HT1080 (cell line): ENCODE results near the gene IL36B. TPM values are rescaled to one million over a fixed set of nuclear protein-coding genes. Genes with fewer than 3 reads are reported as not detected.

ENCODE experiments used
- DNase-seq: peaks from one replicate; pipeline ENCODE4 v3.0.0-alpha.2; 2015; ENCODE audit warnings: low read depth
- total RNA-seq: library from RNA; depleted of rRNA; stranded (reverse); fragments of >200 nt; shearing (Covaris generic); gene quantifications from 2 replicates; pipeline ENCODE4 v1.2.3, GENCODE V29; 2014

IL36B gene
- total RNA-seq, 1 experiment from 2014 or later = not detected

- DNase-seq = no peak
Measured at GRCh38 chr2:113056521-113056920, 3.9 kb upstream of the IL36B start.

- no peak for DNase-seq
Measured at GRCh38 chr2:113054066-113054465, 1.4 kb upstream of the IL36B start.

- no peak for DNase-seq
Measured at GRCh38 chr2:113053666-113054065, 999 bp upstream of the IL36B start.

GRCh38 chr2:113050921-113051895 lies 1.5 kb downstream of the IL36B start:
- no peak for DNase-seq

GRCh38 chr2:113046465-113046864 lies 6.2 kb downstream of the IL36B start:
- no peak for DNase-seq

GRCh38 chr2:113041871-113042270 lies 10.8 kb downstream of the IL36B start:
- DNase-seq = no peak

- no peak for DNase-seq
Measured at GRCh38 chr2:113039719-113040118, 12.9 kb downstream of the IL36B start.

- DNase-seq = no peak
Measured at GRCh38 chr2:113039158-113039557, 13.5 kb downstream of the IL36B start.

- no peak for DNase-seq
Measured at GRCh38 chr2:113038291-113038690, 14.4 kb downstream of the IL36B start.

GRCh38 chr2:113036763-113037162 lies 15.9 kb downstream of the IL36B start:
- no peak for DNase-seq

GRCh38 chr2:113034016-113034415 lies 18.7 kb downstream of the IL36B start:
- DNase-seq = no peak

GRCh38 chr2:113032737-113033136 lies 19.9 kb downstream of the IL36B start:
- no peak for DNase-seq

- no peak for DNase-seq
Measured at GRCh38 chr2:113028112-113028511, 24.6 kb downstream of the IL36B start.

- DNase-seq = no peak
Measured at GRCh38 chr2:113027691-113028090, 25.0 kb downstream of the IL36B start.

- no peak for DNase-seq
Measured at GRCh38 chr2:113025737-113026136, 26.9 kb downstream of the IL36B start.

GRCh38 chr2:113024764-113025163 lies 27.9 kb downstream of the IL36B start:
- DNase-seq = no peak

GRCh38 chr2:113021312-113021711 lies 31.4 kb downstream of the IL36B start:
- DNase-seq = no peak

GRCh38 chr2:113018509-113018908 lies 34.2 kb downstream of the IL36B start:
- no peak for DNase-seq

- DNase-seq = no peak
Measured at GRCh38 chr2:113015655-113016054, 37.0 kb downstream of the IL36B start.

- DNase-seq = no peak
Measured at GRCh38 chr2:113015042-113015441, 37.6 kb downstream of the IL36B start.

GRCh38 chr2:113014067-113014466 lies 38.6 kb downstream of the IL36B start:
- no peak for DNase-seq

GRCh38 chr2:113013336-113013661 lies 39.4 kb downstream of the IL36B start:
- no peak for DNase-seq
